K562 (cell line): ENCODE data around the gene TBC1D16. TPM values are rescaled to one million over a fixed set of nuclear protein-coding genes. Genes with fewer than 3 reads are reported as not detected.

Experiments used
- ATAC-seq: fragments of 200-7000 bp; cut with Tn5 transposase; 3 replicates; pipeline ENCODE4 v1.9.1; 2020; ENCODE audit warnings: moderate library complexity
- BruUV-seq: library from RNA; stranded (reverse); fragments of 400-500 nt; replicated peaks from 2 replicates; lab custom pipeline; 2021; lab: Mats Ljungman, UMichigan
- CTCF ChIA-PET: fragments of 300-600 bp; formaldehyde crosslinking; extraction: SDS; loops from one replicate; lab custom pipeline; 2021; ENCODE audit warnings: low intra/inter-chr PET ratio; lab: Yijun Ruan, JAX
- POLR2A ChIA-PET: fragments of 300-600, 350-650 bp; sonication (Branson Sonifier 250); formaldehyde crosslinking; extraction: SDS; loops from one replicate; lab custom pipeline; 2021; ENCODE audit warnings: antibody characterized with exemption, inconsistent platforms; lab: Yijun Ruan, JAX
- DNase-seq, 4 experiments: peaks; one replicate each; pipeline versions ENCODE4 v3.0.0 to v3.0.0-alpha.2; 2011 to 2018; ENCODE audit warnings: low spot score in 3 of 4, mixed read lengths in 3 of 4; ENCODE audit errors: extremely low read depth in 1 of 4
- FAIRE-seq: peaks from 2 replicates; lab custom pipeline; 2011; peaks lifted over from hg19 to GRCh38; lab: Jason Lieb, UNC
- H2AFZ ChIP-seq: 2 replicates; pipeline ENCODE4 v1.6.0; 2011; ENCODE audit warnings: low read depth, low read length, control low read depth, inconsistent platforms
- H3K27ac ChIP-seq: fragments of 200-600 bp; 3 replicates; pipeline ENCODE4 v1.8.0; 2011; ENCODE audit warnings: low read depth, mild to moderate bottlenecking, control low read depth, inconsistent platforms, low read length, moderate library complexity, mixed read lengths; ENCODE audit errors: extremely low read depth
- H3K27me3 ChIP-seq, 2 experiments: fragments of 300-600 bp in 1 of 2; 2 replicates in 1 of 2; 3 replicates in 1 of 2; pipeline versions ENCODE4 v1.6.0 to v1.8.0; 2011; ENCODE audit warnings: inconsistent platforms in 2 of 2, low read length in 2 of 2, mild to moderate bottlenecking in 1 of 2, mixed read lengths in 1 of 2, moderate library complexity in 1 of 2; ENCODE audit not compliant: control insufficient read depth in 2 of 2, insufficient read depth in 2 of 2
- H3K36me3 ChIP-seq: fragments of 300-600 bp; 3 replicates; pipeline ENCODE4 v1.8.0; 2011; ENCODE audit warnings: mild to moderate bottlenecking, low read length, inconsistent platforms; ENCODE audit not compliant: control insufficient read depth, insufficient read depth
- H3K4me1 ChIP-seq, 2 experiments: fragments of 200-600 bp in 1 of 2; replicated peaks in 1 of 2; 2 replicates in 1 of 2; 3 replicates in 1 of 2; pipeline versions ENCODE4 v1.5.1 to v1.8.0; 2011; ENCODE audit warnings: inconsistent platforms in 2 of 2, low read length in 2 of 2, mild to moderate bottlenecking in 1 of 2, mixed read lengths in 1 of 2, moderate library complexity in 1 of 2; ENCODE audit not compliant: control insufficient read depth in 2 of 2, insufficient read depth in 2 of 2
- H3K4me2 ChIP-seq: 2 replicates; pipeline ENCODE4 v1.6.1; 2011; ENCODE audit warnings: low read length, control low read depth, inconsistent platforms, mixed read lengths; ENCODE audit not compliant: insufficient read depth
- H3K4me3 ChIP-seq: fragments of 200-600 bp; sonication (generic), shearing (Covaris generic); 2 replicates; pipeline ENCODE4 v1.5.1; 2016; ENCODE audit warnings: control low read depth, inconsistent platforms
- H3K79me2 ChIP-seq: fragments of 200-600 bp; 3 replicates; pipeline ENCODE4 v1.8.0; 2011; ENCODE audit warnings: low read length, inconsistent platforms; ENCODE audit not compliant: control insufficient read depth, insufficient read depth
- H3K9ac ChIP-seq, 2 experiments: 2 replicates each; pipeline versions ENCODE4 v1.6.0 to v1.6.1; 2011; ENCODE audit warnings: low read depth in 2 of 2, low read length in 2 of 2, control low read depth in 1 of 2, inconsistent platforms in 1 of 2, mild to moderate bottlenecking in 1 of 2, mixed read lengths in 1 of 2; ENCODE audit not compliant: insufficient read depth in 1 of 2
- H3K9me1 ChIP-seq: one replicate; pipeline ENCODE4 v1.6.0; 2011; ENCODE audit warnings: inconsistent platforms, mild to moderate bottlenecking, low read length, moderate library complexity; ENCODE audit not compliant: control insufficient read depth, insufficient read depth
- H3K9me3 ChIP-seq: replicated peaks from 2 replicates; pipeline ENCODE4 v1.5.1; 2011; ENCODE audit warnings: low read depth, low read length, inconsistent platforms; ENCODE audit not compliant: control insufficient read depth, insufficient read depth
- H4K20me1 ChIP-seq: replicated peaks from 2 replicates; pipeline ENCODE4 v1.6.1; 2011; ENCODE audit warnings: low read length, inconsistent platforms, mixed read lengths; ENCODE audit not compliant: control insufficient read depth, insufficient read depth
- ARHGAP35 ChIP-seq: fragments of 450-650 bp; IDR thresholded peaks from 2 replicates; pipeline ENCODE4 v1.6.1; 2018; ENCODE audit not compliant: partially characterized antibody
- CBFA2T3 ChIP-seq: fragments of 450-650 bp; IDR thresholded peaks from 2 replicates; pipeline ENCODE4 v1.6.1; 2017
- CBX3 ChIP-seq, 2 experiments: IDR thresholded peaks; 1 replicate in 1 of 2; 2 replicates in 1 of 2; pipeline ENCODE4 v1.6.1; 2012; ENCODE audit warnings: inconsistent platforms in 2 of 2, low read length in 2 of 2, borderline replicate concordance in 1 of 2, control low read depth in 1 of 2
- CHD2 ChIP-seq: IDR thresholded peaks from 2 replicates; pipeline ENCODE4 v1.6.1; 2011; ENCODE audit warnings: low read depth, low read length
- E2F3 ChIP-seq: fragments of 250-450 bp; sonication (Bioruptor Pico); IDR thresholded peaks from 2 replicates; pipeline ENCODE4 v1.4.0; 2020; ENCODE audit warnings: mild to moderate bottlenecking
- ILK ChIP-seq: fragments of 450-650 bp; IDR thresholded peaks from 2 replicates; pipeline ENCODE4 v1.6.1; 2016; ENCODE audit warnings: missing genetic modification characterization, low read depth, mild to moderate bottlenecking, missing compliant biosample characterization, moderate library complexity, borderline replicate concordance
- PRMT5 ChIP-seq: sonication (generic); formaldehyde crosslinking; IDR thresholded peaks from 2 replicates; pipeline ENCODE4 v1.5.0; 2020; ENCODE audit warnings: missing genetic modification reagents
- SMAD4 ChIP-seq: fragments of 250-450 bp; sonication (Bioruptor Pico); conservative IDR thresholded peaks from 2 replicates; pipeline ENCODE4 v1.8.0; 2021; ENCODE audit warnings: inconsistent platforms, mild to moderate bottlenecking, moderate library complexity
- SP2 ChIP-seq: IDR thresholded peaks from 2 replicates; pipeline ENCODE4 v1.6.1; 2011; ENCODE audit warnings: mild to moderate bottlenecking, low read depth, low read length, moderate library complexity; ENCODE audit not compliant: poor library complexity, severe bottlenecking; ENCODE audit errors: extremely low read depth
- TCF7L2 ChIP-seq: fragments of 150-350 bp; IDR thresholded peaks from 2 replicates; pipeline ENCODE4 v1.6.1; 2016; ENCODE audit warnings: low read depth, mild to moderate bottlenecking, low read length, moderate library complexity
- ZNF143 ChIP-seq: sonication (generic); formaldehyde crosslinking; IDR thresholded peaks from 2 replicates; pipeline ENCODE4 v1.9.0; 2022; ENCODE audit warnings: mild to moderate bottlenecking, missing genetic modification reagents
- ZNF696 ChIP-seq: fragments of 250-450 bp; sonication (Bioruptor Pico); conservative IDR thresholded peaks from 2 replicates; pipeline ENCODE4 v1.4.0; 2020; ENCODE audit warnings: mild to moderate bottlenecking, moderate library complexity
- WGBS: fragments of 100-300 bp; shearing (Covaris generic); methylation state at CpG from one replicate; pipeline ENCODE4 v1.1.6; 2016; ENCODE audit warnings: low coverage, mixed read lengths; ENCODE audit not compliant: insufficient coverage; ENCODE audit errors: missing lambda C conversion rate; 5-methylcytosine and 5-hydroxymethylcytosine counted together
- in situ Hi-C: fragments of 300-500 bp; cut with MboI; formaldehyde crosslinking; loops from 4 replicates; pipeline ENCODE4 v1.15.0; 2018; ENCODE audit warnings: inconsistent platforms, mixed read lengths
- intact Hi-C: fragments of 100-400 bp; cut with micrococcal nuclease; formaldehyde crosslinking; loops from 2 replicates; pipeline ENCODE4 v1.14.2; 2022
- polyA plus RNA-seq, 8 experiments: library from polyadenylated mRNA; depleted of rRNA in 4 of 8; stranded (reverse) in 5 of 8; unstranded in 3 of 8; fragments of >200 nt; fragmentation: Nextera tagmentation in 2 of 8; fragmentation: Illumina TruSeq in 1 of 8; extraction: Ambion mirVana in 2 of 8; extraction: Trizol in 1 of 8; gene quantifications; 2 replicates each; pipeline versions ENCODE4 v1.2.1 to v1.2.3, GENCODE V29; 2011 to 2014; ENCODE audit warnings: inconsistent platforms in 1 of 8, missing spikeins in 1 of 8
- total RNA-seq, 7 experiments: library from RNA; depleted of rRNA in 6 of 7; stranded (reverse); fragments of >200 nt in 6 of 7; fragmentation: Illumina TruSeq in 2 of 7; extraction: Trizol in 2 of 7; gene quantifications; 2 replicates each; pipeline versions ENCODE4 v1.2.1 to v1.2.3, GENCODE V29; 2011 to 2021; ENCODE audit warnings: low replicate concordance in 1 of 7
- TF ChIP-seq, protein P1 (sequence below): fragments of 250-450 bp; sonication (Bioruptor Pico); IDR thresholded peaks from 2 replicates; pipeline ENCODE4 v1.8.0; 2022; ENCODE audit warnings: moderate library complexity, mild to moderate bottlenecking, inconsistent platforms
- TF ChIP-seq, protein P2 (sequence below): sonication (generic); formaldehyde crosslinking; IDR thresholded peaks from 2 replicates; pipeline ENCODE4 v1.8.0; 2022; ENCODE audit warnings: missing genetic modification reagents, mild to moderate bottlenecking, moderate library complexity, borderline replicate concordance
- TF ChIP-seq, protein P3 (sequence below): sonication (generic); formaldehyde crosslinking; IDR thresholded peaks from 2 replicates; pipeline ENCODE4 v1.8.1; 2023; ENCODE audit warnings: missing genetic modification reagents, mild to moderate bottlenecking, borderline replicate concordance

TBC1D16 gene
- total and polyA plus RNA-seq, 9 of the 15 experiments (the other 6 are each of a cell fraction or from before 2014, with no cell fraction given), result 0.01 to 0.20 (median 0.03) TPM; not detected in 1

DNA sequence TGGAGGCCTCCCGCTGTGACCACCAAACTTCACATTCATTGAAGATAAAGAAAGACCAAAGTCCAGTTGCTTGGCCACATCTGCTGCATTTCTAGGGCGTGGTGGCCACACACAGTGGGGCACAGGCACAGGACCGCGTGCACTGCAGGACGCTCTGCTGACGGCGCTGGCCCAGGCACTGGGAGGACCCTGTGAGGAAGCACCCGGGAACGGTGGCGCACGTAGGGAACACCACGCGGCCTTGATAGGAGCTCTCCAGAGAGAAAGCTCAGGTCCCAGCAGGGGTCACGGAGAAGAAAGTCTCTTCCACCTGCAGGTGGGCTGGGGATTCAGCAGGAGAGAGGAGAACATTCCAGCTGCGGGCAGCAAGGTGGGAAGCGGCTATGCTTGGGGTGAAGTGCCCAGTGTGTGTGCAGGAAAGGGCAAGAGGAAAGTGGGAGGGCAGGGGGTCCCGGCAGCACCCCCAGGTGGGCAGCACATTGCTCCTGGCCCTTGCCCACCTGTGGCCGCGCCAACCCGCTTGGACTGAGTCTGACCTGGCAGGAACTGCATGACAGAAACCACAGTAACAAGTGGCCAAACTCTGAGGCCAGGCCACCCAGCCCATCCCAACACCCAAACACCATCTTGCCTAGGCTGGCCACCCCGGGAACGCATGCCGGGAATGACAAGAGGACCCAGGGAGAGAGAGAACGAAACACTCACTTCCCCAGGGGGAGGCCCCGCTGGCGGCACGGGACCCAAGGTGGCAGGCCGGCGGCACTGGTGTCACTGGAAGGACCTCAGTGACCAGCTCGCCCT is 32.8 kb downstream of the TBC1D16 start:
- in situ Hi-C loops, result no loop called here
- no TSS peak for BruUV-seq
- Histone ChIP-seq H2AFZ (no peak overlapping the region), H3K27ac (no peak overlapping the region), H3K4me3 (no peak overlapping the region), H3K4me1 (peaks cover 0 to 20% of the 10 kb centered on the region in 2 experiments; a peak in 2 of 5 replicates), H4K20me1 (peaks cover 14% of the 10 kb centered on the region; the same call in 1 of the 2 replicates), H3K79me2 (no peaks in the 10 kb centered on the region), H3K27me3 (peaks cover 40 to 66% of the 10 kb centered on the region in 2 experiments), H3K4me2 (no peak overlapping the region), H3K9ac (no peak overlapping the region), H3K36me3 (no peaks in the 10 kb centered on the region), H3K9me1 (no peaks in the 10 kb centered on the region), H3K9me3 (0 out of 2 replicates have a peak, but pooled peaks cover 3% of the 10 kb centered on the region)
- ChIA-PET CTCF (no interaction called here), POLR2A (interaction anchor here (0.6 kb wide), 1 partner anchor 256 kb away, joined by 3 read pairs; no protein-coding TSS in a partner anchor)
- no peak for DNase-seq
- no peak for FAIRE-seq
- intact Hi-C loops, result no loop called here
- 3% methylated on average over 28 of the region's 30 CpGs for WGBS
- ATAC-seq, result no peak
- TF ChIP-seq ZNF143 (CRISPR knock-in tag) (no peak), TCF7L2 (no peak), CBFA2T3 (no peak), CBX3 (IDR thresholded peaks at IDR 0.05; ENCODE audit: borderline replicate concordance in 1 of 2, low read length in 2 of 2) (no peak), ZNF696 (CRISPR knock-in tag) (no peak), ILK (tag) (no peak), E2F3 (CRISPR knock-in tag) (no peak), CHD2 (no peak), SP2 (no peak), SMAD4 (no peak), ARHGAP35 (no peak), PRMT5 (CRISPR knock-in tag) (no peak)
- TF ChIP-seq, protein P1, sequence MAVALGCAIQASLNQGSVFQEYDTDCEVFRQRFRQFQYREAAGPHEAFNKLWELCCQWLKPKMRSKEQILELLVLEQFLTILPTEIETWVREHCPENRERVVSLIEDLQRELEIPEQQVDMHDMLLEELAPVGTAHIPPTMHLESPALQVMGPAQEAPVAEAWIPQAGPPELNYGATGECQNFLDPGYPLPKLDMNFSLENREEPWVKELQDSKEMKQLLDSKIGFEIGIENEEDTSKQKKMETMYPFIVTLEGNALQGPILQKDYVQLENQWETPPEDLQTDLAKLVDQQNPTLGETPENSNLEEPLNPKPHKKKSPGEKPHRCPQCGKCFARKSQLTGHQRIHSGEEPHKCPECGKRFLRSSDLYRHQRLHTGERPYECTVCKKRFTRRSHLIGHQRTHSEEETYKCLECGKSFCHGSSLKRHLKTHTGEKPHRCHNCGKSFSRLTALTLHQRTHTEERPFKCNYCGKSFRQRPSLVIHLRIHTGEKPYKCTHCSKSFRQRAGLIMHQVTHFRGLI (CRISPR knock-in tag), result no peak
- TF ChIP-seq, protein P2, sequence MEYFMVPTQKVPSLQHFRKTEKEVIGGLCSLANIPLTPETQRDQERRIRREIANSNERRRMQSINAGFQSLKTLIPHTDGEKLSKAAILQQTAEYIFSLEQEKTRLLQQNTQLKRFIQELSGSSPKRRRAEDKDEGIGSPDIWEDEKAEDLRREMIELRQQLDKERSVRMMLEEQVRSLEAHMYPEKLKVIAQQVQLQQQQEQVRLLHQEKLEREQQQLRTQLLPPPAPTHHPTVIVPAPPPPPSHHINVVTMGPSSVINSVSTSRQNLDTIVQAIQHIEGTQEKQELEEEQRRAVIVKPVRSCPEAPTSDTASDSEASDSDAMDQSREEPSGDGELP, result no peak
- TF ChIP-seq, protein P3, sequence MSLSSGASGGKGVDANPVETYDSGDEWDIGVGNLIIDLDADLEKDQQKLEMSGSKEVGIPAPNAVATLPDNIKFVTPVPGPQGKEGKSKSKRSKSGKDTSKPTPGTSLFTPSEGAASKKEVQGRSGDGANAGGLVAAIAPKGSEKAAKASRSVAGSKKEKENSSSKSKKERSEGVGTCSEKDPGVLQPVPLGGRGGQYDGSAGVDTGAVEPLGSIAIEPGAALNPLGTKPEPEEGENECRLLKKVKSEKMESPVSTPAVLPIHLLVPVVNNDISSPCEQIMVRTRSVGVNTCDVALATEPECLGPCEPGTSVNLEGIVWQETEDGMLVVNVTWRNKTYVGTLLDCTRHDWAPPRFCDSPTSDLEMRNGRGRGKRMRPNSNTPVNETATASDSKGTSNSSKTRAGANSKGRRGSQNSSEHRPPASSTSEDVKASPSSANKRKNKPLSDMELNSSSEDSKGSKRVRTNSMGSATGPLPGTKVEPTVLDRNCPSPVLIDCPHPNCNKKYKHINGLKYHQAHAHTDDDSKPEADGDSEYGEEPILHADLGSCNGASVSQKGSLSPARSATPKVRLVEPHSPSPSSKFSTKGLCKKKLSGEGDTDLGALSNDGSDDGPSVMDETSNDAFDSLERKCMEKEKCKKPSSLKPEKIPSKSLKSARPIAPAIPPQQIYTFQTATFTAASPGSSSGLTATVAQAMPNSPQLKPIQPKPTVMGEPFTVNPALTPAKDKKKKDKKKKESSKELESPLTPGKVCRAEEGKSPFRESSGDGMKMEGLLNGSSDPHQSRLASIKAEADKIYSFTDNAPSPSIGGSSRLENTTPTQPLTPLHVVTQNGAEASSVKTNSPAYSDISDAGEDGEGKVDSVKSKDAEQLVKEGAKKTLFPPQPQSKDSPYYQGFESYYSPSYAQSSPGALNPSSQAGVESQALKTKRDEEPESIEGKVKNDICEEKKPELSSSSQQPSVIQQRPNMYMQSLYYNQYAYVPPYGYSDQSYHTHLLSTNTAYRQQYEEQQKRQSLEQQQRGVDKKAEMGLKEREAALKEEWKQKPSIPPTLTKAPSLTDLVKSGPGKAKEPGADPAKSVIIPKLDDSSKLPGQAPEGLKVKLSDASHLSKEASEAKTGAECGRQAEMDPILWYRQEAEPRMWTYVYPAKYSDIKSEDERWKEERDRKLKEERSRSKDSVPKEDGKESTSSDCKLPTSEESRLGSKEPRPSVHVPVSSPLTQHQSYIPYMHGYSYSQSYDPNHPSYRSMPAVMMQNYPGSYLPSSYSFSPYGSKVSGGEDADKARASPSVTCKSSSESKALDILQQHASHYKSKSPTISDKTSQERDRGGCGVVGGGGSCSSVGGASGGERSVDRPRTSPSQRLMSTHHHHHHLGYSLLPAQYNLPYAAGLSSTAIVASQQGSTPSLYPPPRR (CRISPR knock-in tag), result no peak
